ENCODE data around the gene BTBD19.
"Not testable (repeated sequence)": the region's sequence is repeated elsewhere in the genome, so short reads cannot be mapped to it uniquely, and the experiment has no call there.

BTBD19 gene

GRCh38 chr1:44787506-44787905 lies 20.8 kb upstream of the BTBD19 start:
- no peak for DNase-seq (ENCODE audit: low read depth, low spot score)

DNA sequence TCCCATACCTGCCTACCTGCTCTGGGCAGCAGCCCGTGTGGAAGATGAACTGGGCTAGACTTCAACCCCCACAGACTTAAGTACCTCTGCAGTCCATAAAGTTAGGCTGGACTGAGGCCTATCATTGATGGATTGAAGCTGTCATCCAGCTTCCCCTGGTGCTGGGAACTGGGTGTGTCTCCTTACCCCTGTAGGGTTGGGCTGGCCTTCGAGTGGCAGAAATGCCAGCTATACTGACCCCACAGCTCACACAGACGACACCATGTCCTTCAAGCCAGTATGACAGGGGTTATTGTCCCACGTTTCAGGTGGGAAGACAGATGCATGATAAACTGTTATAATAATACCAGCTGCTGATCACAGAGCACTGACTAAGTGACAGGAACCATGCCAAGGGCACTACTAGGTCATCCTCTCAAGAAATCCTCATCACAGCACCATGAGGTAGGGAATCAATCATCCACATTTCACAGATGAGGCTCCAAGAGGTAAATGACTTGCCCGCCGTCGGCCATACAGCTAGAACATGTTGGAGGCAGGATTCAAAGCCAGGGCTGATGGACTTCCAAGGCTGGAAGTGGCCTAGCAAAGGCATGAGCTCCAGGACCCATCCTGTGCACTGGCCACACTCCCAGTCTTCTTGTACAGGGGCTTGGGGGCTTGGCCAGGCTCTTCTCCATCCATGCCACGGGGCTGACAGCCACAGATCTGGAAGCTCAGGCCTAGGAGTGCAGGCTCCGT lies 20.0 kb upstream of the BTBD19 start, which contains the start of gene BEST4:
Gene BEST4, minus strand, starts transcription at position 51 of the 741 bp plus-strand sequence. CDS start 465 bp downstream, outside the sequence.
- DNase-seq (ENCODE audit: low read depth, low spot score), result no peak

- DNase-seq (ENCODE audit: low read depth, low spot score), result no peak
Observed at GRCh38 chr1:44790968-44791801, 17.1 kb upstream of the BTBD19 start.

DNA sequence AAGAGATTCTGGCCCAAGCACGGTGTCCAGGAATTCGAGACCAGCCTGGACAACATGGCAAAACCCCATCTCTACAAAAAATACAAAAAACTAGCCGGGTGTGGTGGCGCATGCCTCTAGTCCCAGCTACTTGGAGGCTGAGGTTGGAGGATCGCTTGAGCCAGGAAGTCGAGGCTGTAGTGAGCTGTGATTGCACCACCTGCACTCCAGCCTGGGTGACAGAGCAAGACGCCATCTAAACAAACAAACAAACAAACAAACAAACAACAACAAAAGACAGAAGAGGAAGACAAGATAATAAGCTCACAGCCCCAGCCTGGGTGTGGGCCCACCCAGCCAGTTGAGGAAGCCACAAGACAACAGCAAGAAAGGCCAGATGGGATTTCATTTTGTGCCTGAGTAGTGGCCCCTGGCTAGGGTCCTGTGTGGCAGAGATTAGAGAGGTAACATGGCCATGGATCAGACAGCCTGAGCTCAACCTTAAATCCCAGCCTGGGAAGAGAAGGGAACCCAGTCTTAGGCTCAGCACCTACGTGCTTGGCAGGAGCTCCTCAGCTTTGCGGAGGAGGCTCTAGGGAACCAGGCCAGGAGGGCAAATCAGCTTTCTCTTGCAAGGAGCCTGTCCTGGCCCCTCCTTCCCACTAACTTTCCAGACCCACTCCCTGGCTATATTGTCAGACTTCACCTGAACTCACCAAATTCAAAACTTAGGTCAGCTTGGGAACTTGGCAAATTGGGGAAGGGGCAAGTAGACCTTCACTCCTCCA lies 15.4 kb upstream of the BTBD19 start:
- no peak for DNase-seq (ENCODE audit: low read depth, low spot score)

GRCh38 chr1:44797886-44798285 lies 10.4 kb upstream of the BTBD19 start:
- not testable (repeated sequence) for DNase-seq (ENCODE audit: low read depth, low spot score)

- no peak for DNase-seq (ENCODE audit: low read depth, low spot score)
Observed at GRCh38 chr1:44798481-44799365, 9.6 kb upstream of the BTBD19 start.

DNA sequence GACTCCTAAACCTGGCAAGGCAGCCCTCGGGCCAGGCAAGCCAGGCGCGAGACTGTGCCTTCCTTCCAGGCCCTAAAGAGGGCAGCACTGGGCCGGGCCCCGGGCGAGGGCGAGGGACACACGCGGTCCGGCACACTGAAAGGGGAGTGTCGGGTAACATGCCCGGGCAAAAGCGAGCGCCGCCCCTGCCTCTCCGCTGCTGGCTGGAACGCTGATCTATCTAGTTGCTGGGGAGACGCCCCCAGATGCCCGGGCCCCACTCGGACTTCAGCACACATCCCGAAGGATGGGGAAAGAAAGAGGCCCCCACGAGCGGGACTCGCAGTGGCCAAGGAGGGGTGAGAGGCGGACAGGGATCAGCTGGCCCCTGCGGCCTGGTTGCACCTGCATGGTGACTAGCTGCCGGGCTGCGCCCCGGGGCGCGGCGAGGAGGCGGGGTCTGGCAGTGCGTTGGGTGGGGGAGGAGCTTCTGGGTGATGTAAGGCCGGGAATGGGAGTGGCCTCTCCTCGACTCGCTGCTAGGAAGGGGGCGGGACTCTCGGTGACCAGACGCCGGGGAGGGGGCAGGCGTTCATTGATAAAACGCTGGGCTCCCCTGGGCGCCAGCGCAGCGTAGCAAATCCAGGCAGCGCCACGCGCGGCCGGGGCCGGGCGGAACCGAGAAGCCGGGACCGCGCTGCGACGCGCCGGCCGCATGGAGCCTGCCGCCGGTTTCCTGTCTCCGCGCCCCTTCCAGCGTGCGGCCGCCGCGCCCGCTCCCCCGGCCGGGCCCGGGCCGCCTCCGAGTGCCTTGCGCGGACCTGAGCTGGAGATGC lies 8.3 kb upstream of the BTBD19 start, which contains the start of gene PLK3:
Gene PLK3, plus strand, starts transcription at position 608 of the 815 bp plus-strand sequence. Its CDS starts 87 bp downstream, at position 695.
- peak; percentile 96 for DNase-seq (ENCODE audit: low read depth, low spot score)

- no peak for DNase-seq (ENCODE audit: low read depth, low spot score)
Observed at GRCh38 chr1:44801491-44802305, 6.6 kb upstream of the BTBD19 start.

DNA sequence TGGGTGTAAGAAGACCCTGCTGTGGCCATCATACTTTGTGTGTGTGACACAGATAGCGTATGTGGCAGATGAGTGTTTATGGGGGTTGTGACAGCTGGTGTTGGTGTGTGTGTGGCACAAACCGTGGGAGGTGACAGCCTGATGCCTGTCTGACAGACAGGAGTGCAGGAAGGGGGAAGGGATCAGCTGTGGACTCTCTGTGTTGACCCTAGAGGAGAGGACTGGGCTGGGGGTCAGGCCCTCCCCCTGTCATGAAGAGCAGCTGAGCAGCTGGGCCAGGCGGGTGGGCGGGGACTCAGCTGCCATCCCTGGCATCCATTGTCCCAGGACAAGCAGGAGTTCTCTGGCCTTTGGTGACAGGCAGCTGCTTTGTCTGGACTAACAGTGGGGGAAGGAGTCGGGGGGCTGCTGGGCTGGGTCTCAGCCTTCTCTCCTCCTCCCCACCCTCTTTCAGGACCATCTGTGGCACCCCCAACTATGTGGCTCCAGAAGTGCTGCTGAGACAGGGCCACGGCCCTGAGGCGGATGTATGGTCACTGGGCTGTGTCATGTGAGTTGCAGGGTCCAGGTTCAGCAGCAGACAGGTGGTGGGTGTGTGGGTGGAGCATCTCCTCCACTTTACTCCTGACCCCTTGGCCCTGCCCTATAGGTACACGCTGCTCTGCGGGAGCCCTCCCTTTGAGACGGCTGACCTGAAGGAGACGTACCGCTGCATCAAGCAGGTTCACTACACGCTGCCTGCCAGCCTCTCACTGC lies 5.8 kb upstream of the BTBD19 start:
- no peak for DNase-seq (ENCODE audit: low read depth, low spot score)

DNA sequence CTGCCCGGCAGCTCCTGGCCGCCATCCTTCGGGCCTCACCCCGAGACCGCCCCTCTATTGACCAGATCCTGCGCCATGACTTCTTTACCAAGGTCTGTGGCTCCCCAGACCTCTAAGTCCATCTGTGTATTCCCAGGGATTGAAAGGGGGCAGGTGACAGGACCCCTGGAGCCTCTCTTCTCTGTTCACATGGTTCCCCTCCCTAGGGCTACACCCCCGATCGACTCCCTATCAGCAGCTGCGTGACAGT lies 5.3 kb upstream of the BTBD19 start:
- DNase-seq (ENCODE audit: low read depth, low spot score), result no peak

DNA sequence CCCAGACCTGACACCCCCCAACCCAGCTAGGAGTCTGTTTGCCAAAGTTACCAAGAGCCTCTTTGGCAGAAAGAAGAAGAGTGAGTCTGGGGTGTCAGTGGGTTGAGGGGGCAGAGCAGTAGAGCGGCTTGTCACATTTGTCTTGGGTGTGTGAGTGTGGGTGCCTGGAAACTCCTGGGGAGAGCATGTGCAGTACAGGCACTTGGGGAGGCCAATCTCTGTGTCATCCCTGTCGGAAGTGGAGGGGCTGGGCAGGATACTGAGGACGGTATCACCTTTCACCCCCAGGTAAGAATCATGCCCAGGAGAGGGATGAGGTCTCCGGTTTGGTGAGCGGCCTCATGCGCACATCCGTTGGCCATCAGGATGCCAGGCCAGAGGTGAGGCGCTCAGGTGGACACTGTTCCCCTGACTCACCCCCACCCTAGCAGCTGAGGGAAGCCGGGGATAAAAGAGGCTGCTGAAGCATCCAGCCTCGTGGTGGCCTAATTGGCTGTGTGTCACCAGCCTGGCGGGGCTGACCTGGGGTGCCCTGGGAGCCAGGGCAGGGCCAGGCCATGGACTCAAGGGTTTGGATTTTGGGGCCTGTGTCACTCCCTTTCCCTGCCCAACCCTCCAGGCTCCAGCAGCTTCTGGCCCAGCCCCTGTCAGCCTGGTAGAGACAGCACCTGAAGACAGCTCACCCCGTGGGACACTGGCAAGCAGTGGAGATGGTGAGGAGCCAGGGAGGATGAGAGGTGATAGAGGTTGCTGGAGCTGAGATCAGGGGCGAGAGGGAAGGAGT lies 4.8 kb upstream of the BTBD19 start:
- no peak for DNase-seq (ENCODE audit: low read depth, low spot score)

DNA sequence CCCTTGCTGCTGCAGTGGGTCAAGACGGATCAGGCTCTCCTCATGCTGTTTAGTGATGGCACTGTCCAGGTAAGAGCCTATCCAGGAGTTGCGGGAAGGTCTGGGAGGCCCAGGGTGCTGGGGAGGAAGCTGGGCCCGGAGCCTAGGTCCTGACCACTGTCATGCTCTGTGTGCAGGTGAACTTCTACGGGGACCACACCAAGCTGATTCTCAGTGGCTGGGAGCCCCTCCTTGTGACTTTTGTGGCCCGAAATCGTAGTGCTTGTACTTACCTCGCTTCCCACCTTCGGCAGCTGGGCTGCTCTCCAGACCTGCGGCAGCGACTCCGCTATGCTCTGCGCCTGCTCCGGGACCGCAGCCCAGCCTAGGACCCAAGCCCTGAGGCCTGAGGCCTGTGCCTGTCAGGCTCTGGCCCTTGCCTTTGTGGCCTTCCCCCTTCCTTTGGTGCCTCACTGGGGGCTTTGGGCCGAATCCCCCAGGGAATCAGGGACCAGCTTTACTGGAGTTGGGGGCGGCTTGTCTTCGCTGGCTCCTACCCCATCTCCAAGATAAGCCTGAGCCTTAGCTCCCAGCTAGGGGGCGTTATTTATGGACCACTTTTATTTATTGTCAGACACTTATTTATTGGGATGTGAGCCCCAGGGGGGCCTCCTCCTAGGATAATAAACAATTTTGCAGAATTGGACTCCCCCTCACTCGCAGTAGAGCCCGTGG lies 2.9 kb upstream of the BTBD19 start:
- no peak for DNase-seq (ENCODE audit: low read depth, low spot score)

DNA sequence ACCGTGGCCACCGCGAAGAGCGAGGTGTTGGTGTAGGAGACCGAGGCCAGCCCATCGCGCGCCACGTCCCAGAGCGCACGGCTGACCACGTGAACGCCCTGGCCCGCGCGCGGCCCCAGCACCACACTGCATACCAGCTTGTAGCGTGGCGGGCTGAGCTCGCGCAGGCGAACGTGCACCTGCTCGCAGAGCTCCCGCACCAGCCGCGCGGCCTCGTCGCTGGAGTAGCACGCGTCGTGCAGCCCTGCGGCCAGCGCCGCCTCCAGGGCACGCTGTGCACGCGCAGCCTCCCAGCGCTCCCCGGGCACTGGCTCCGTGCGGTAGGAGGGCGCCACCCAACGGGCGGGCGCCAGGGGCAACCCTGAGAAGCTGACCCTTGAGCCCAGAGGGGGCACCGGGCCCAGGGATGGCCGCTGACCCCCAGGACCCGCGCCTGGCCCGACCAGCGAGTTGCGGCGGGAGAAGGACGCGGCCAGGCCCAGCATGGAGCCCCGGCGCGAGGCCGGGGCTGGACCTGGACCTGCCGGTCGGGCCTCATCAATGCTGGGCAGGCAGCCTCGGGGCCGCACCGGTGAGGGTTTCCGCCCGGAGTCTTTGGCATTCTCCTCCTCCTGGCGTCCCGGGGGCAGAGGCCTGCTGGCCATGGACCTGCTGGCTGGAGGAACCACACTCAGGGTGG lies 2.2 kb upstream of the BTBD19 start:
- DNase-seq (ENCODE audit: low read depth, low spot score), result no peak

GRCh38 chr1:44806704-44807363 lies 1.5 kb upstream of the BTBD19 start, which contains the start of gene DYNLT4:
DYNLT4 (minus strand) TSS chr1:44807351; CDS start chr1:44806668, 683 bp downstream.
- DNase-seq (ENCODE audit: low read depth, low spot score), result no peak

DNA sequence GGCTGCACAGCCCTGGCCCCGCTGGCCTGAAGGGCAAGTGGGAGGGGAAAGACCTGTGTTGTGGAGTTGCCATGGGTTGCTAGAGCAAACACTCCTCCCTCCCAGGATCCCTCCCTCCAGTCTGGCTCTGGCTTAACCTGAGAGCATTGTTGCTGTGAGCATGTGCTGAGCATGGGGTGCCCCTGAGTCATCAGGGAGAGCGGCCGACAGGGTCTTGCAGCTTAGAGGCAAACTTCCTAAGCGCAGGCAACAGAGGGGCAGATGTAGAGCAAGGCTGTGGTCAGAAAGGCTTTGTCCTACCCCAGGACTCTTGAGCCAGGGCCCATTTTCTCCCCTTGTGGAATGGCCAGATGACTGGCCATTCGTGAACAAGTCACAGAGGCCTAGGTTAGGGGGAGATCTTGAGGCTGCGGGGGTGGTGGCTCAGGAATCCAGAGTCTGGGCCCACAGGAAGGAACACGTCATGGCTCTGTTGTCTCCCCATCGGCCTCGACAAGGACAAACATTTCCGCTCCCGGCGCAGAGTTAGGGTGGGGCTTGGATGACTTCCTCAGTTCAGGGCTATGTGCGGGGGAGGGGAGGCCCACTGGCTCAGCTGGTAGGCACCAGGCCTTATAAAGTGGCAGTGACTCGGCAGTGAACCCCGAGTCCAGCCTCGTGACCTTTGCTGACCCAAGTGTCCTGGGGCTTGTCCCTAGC lies 810 bp upstream of the BTBD19 start:
- peak; percentile 99 for DNase-seq (ENCODE audit: low read depth, low spot score)
